Measurements from ENCODE around the gene HGS.

DNA sequence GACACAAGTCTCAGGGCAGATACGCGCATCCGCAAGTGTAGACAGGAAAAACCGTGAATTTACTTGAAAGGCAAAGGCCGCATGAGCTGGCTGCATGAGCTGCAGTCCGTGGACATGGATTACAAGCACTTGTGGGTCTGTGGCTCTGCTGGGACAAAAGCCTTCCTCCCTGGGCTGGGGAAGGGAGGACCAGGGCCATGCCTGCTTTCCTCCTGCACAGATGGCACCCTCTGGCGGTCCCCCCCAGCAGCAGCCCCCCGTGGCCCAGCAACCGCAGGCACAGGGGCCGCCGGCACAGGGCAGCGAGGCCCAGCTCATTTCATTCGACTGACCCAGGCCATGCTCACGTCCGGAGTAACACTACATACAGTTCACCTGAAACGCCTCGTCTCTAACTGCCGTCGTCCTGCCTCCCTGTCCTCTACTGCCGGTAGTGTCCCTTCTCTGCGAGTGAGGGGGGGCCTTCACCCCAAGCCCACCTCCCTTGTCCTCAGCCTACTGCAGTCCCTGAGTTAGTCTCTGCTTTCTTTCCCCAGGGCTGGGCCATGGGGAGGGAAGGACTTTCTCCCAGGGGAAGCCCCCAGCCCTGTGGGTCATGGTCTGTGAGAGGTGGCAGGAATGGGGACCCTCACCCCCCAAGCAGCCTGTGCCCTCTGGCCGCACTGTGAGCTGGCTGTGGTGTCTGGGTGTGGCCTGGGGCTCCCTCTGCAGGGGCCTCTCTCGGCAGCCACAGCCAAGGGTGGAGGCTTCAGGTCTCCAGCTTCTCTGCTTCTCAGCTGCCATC lies 17.7 kb downstream of the HGS start:
- TF ChIP-seq, protein P1, sequence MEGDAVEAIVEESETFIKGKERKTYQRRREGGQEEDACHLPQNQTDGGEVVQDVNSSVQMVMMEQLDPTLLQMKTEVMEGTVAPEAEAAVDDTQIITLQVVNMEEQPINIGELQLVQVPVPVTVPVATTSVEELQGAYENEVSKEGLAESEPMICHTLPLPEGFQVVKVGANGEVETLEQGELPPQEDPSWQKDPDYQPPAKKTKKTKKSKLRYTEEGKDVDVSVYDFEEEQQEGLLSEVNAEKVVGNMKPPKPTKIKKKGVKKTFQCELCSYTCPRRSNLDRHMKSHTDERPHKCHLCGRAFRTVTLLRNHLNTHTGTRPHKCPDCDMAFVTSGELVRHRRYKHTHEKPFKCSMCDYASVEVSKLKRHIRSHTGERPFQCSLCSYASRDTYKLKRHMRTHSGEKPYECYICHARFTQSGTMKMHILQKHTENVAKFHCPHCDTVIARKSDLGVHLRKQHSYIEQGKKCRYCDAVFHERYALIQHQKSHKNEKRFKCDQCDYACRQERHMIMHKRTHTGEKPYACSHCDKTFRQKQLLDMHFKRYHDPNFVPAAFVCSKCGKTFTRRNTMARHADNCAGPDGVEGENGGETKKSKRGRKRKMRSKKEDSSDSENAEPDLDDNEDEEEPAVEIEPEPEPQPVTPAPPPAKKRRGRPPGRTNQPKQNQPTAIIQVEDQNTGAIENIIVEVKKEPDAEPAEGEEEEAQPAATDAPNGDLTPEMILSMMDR (IDR thresholded peaks at IDR 0.05) = no peak
- TF ChIP-seq POLR2A (IDR thresholded peaks at IDR 0.05) = no peak

Measured in body of pancreas (tissue), 4 donors.